Natural killer cell treated with Interleukin-12 subunit alpha and Interleukin-12 subunit beta and Interleukin-15 and Interleukin-18, amount 100 ng/mL, for 72 hours (primary cell): ENCODE data around the gene OXLD1. TPM values are rescaled to one million over a fixed set of nuclear protein-coding genes. Genes with fewer than 3 reads are reported as not detected.
"Not testable (repeated sequence)": the region's sequence is repeated elsewhere in the genome, so short reads cannot be mapped to it uniquely, and the experiment has no call there.

Source experiments
- ATAC-seq, 2 donors: fragments of 150-1000 bp; cut with Tn5 transposase in 1 of 2; sonication (Bioruptor Pico), chemical (Tn5 transposase) in 1 of 2; 2 replicates each; pipeline ENCODE4 v1.10.0; 2021
- DNase-seq: peaks from one replicate; pipeline ENCODE4 v3.0.0; 2022; ENCODE audit warnings: low spot score
- H3K27ac Mint-ChIP-seq, 2 donors: 1 replicate in 1 of 2; 2 replicates in 1 of 2; pipeline ENCODE4 v1.8.0; 2022; ENCODE audit warnings: mixed read lengths in 2 of 2, mild to moderate bottlenecking in 1 of 2, moderate library complexity in 1 of 2
- H3K27me3 Mint-ChIP-seq, 2 donors: 1 replicate in 1 of 2; 2 replicates in 1 of 2; pipeline ENCODE4 v1.8.0; 2022; ENCODE audit warnings: mixed read lengths in 2 of 2
- H3K36me3 Mint-ChIP-seq: one replicate; pipeline ENCODE4 v1.8.0; 2022; ENCODE audit warnings: mixed read lengths
- H3K4me1 Mint-ChIP-seq, 2 donors: 1 replicate in 1 of 2; 2 replicates in 1 of 2; pipeline ENCODE4 v1.8.0; 2022; ENCODE audit warnings: low read depth in 2 of 2, mixed read lengths in 2 of 2, mild to moderate bottlenecking in 1 of 2
- H3K4me3 Mint-ChIP-seq: one replicate; pipeline ENCODE4 v1.8.0; 2022; ENCODE audit warnings: mixed read lengths
- H3K9me3 Mint-ChIP-seq: 2 replicates; pipeline ENCODE4 v1.8.0; 2022; ENCODE audit warnings: mixed read lengths
- total RNA-seq, 2 donors: library from RNA; stranded (reverse); gene quantifications; one replicate each; pipeline ENCODE4 v1.2.3, GENCODE V29; 2022

The OXLD1 gene
- total RNA-seq, 2 donors from 2014 or later, result 35.2 to 45.6 TPM

GRCh38 chr17:81644976-81645952 is 21.1 kb downstream of the OXLD1 start:
- no peak for ATAC-seq
- Mint-ChIP-seq H3K36me3 (no peaks in the 10 kb centered on the region), H3K4me3 (no peak overlapping the region), H3K9me3 (no peaks in the 10 kb centered on the region), H3K4me1 (no peaks in the 10 kb centered on the region), H3K27me3 (peaks cover 0 to 10% of the 10 kb centered on the region in 2 donors), H3K27ac (no peak overlapping the region)
- no peak for DNase-seq

- DNase-seq (no peak), ATAC-seq (no peak)
- Mint-ChIP-seq H3K4me1 (no peaks in the 10 kb centered on the region), H3K27me3 (peaks cover 0 to 10% of the 10 kb centered on the region in 2 donors), H3K9me3 (no peaks in the 10 kb centered on the region), H3K36me3 (no peaks in the 10 kb centered on the region), H3K4me3 (no peak overlapping the region), H3K27ac (no peak overlapping the region)
These were observed 21.9 kb downstream of the OXLD1 start for GRCh38 chr17:81644496-81644895.

GRCh38 chr17:81641825-81642489 is 24.4 kb downstream of the OXLD1 start:
- H3K4me1 Mint-ChIP-seq, result no peaks in the 10 kb centered on the region

GRCh38 chr17:81640011-81640410 is 26.4 kb downstream of the OXLD1 start:
- Mint-ChIP-seq H3K27ac (no peak overlapping the region), H3K36me3 (peaks cover 5% of the 10 kb centered on the region), H3K4me1 (peaks cover 4 to 10% of the 10 kb centered on the region in 2 donors), H3K9me3 (no peaks in the 10 kb centered on the region), H3K4me3 (no peak overlapping the region), H3K27me3 (no peaks in the 10 kb centered on the region)
- DNase-seq (no peak), ATAC-seq (no peak)

More at GRCh38 chr17:81641825-81642489, 24.4 kb downstream of the OXLD1 start:
- H3K27ac Mint-ChIP-seq, result no peak overlapping the region
- no peaks in the 10 kb centered on the region for H3K9me3 Mint-ChIP-seq
- H3K4me3 Mint-ChIP-seq, result no peak overlapping the region
- DNase-seq, result no peak
- ATAC-seq, result peak in 1 of 2 donors; percentile 4
- H3K27me3 Mint-ChIP-seq, result no peaks in the 10 kb centered on the region
- no peaks in the 10 kb centered on the region for H3K36me3 Mint-ChIP-seq

- ATAC-seq (no peak), DNase-seq (no peak)
- Mint-ChIP-seq H3K9me3 (no peaks in the 10 kb centered on the region), H3K36me3 (peaks cover 5% of the 10 kb centered on the region), H3K27ac (no peak overlapping the region), H3K4me1 (peaks cover 4 to 10% of the 10 kb centered on the region in 2 donors), H3K4me3 (no peak overlapping the region), H3K27me3 (no peaks in the 10 kb centered on the region)
These were observed 27.7 kb downstream of the OXLD1 start for GRCh38 chr17:81638683-81639082.

GRCh38 chr17:81636505-81637288 is 29.7 kb downstream of the OXLD1 start, which contains the start of the genes NPLOC4 and TSPAN10:
Gene NPLOC4, minus strand, starts transcription at chr17:81637112. Its CDS starts 182 bp downstream, at chr17:81636930.
Gene TSPAN10, plus strand, starts transcription at chr17:81637196. Its CDS starts 5,217 bp downstream, at chr17:81642413.
- H3K36me3 Mint-ChIP-seq, result peaks cover 5% of the 10 kb centered on the region
- H3K27me3 Mint-ChIP-seq, result no peaks in the 10 kb centered on the region
- peak; percentile 90 for DNase-seq
- H3K4me3 Mint-ChIP-seq, result peak within 1 kb of the TSS; percentile 98
- H3K4me1 Mint-ChIP-seq, result peaks cover 9 to 15% of the 10 kb centered on the region in 2 donors
- H3K9me3 Mint-ChIP-seq, result no peaks in the 10 kb centered on the region
- ATAC-seq, result peak; percentile 94 to 96
- peak within 1 kb of the TSS; percentile 92 to 95 for H3K27ac Mint-ChIP-seq

- H3K4me1 Mint-ChIP-seq, result peaks cover 13 to 15% of the 10 kb centered on the region in 2 donors
- peaks cover 5% of the 10 kb centered on the region for H3K36me3 Mint-ChIP-seq
- DNase-seq (no peak), ATAC-seq (peak; percentile 1 to 10)
- H3K27ac Mint-ChIP-seq, result peak overlapping the region; percentile 92 to 95
- peak overlapping the region; percentile 98 for H3K4me3 Mint-ChIP-seq
- no peaks in the 10 kb centered on the region for H3K9me3 Mint-ChIP-seq
- H3K27me3 Mint-ChIP-seq, result no peaks in the 10 kb centered on the region
These were observed 30.4 kb downstream of the OXLD1 start for GRCh38 chr17:81635973-81636504.

GRCh38 chr17:81635431-81635830 is 31.0 kb downstream of the OXLD1 start:
- no peaks in the 10 kb centered on the region for H3K27me3 Mint-ChIP-seq
- DNase-seq (no peak), ATAC-seq (no peak)
- H3K27ac Mint-ChIP-seq, result peak overlapping the region; percentile 92 to 95
- H3K4me1 Mint-ChIP-seq, result peaks cover 13 to 15% of the 10 kb centered on the region in 2 donors
- no peaks in the 10 kb centered on the region for H3K9me3 Mint-ChIP-seq
- H3K4me3 Mint-ChIP-seq, result peak overlapping the region; percentile 98
- H3K36me3 Mint-ChIP-seq, result peaks cover 5% of the 10 kb centered on the region

- no peak for DNase-seq
- H3K36me3 Mint-ChIP-seq, result peaks cover 18% of the 10 kb centered on the region
- ATAC-seq, result no peak
- no peak overlapping the region for H3K4me3 Mint-ChIP-seq
- H3K4me1 Mint-ChIP-seq, result peaks cover 15 to 16% of the 10 kb centered on the region in 2 donors
- no peaks in the 10 kb centered on the region for H3K9me3 Mint-ChIP-seq
- no peaks in the 10 kb centered on the region for H3K27me3 Mint-ChIP-seq
- no peak overlapping the region for H3K27ac Mint-ChIP-seq
These were observed 34.9 kb downstream of the OXLD1 start for GRCh38 chr17:81631482-81631881.

- no peak overlapping the region for H3K4me3 Mint-ChIP-seq
- no peak for DNase-seq
- no peaks in the 10 kb centered on the region for H3K9me3 Mint-ChIP-seq
- peaks cover 6 to 14% of the 10 kb centered on the region in 2 donors for H3K4me1 Mint-ChIP-seq
- no peak overlapping the region for H3K27ac Mint-ChIP-seq
- H3K27me3 Mint-ChIP-seq, result no peaks in the 10 kb centered on the region
- no peak for ATAC-seq
- H3K36me3 Mint-ChIP-seq, result peaks cover 21% of the 10 kb centered on the region
These were observed 36.1 kb downstream of the OXLD1 start for GRCh38 chr17:81630274-81630673.

- H3K36me3 Mint-ChIP-seq, result peaks cover 33% of the 10 kb centered on the region
- no peaks in the 10 kb centered on the region for H3K27me3 Mint-ChIP-seq
- ATAC-seq (no peak), DNase-seq (no peak)
- peaks cover 18 to 22% of the 10 kb centered on the region in 2 donors for H3K4me1 Mint-ChIP-seq
- H3K27ac Mint-ChIP-seq, result no peak overlapping the region
- no peak overlapping the region for H3K4me3 Mint-ChIP-seq
- H3K9me3 Mint-ChIP-seq, result no peaks in the 10 kb centered on the region
These were observed 44.8 kb downstream of the OXLD1 start for GRCh38 chr17:81621494-81622130.

GRCh38 chr17:81618307-81618706 is 48.1 kb downstream of the OXLD1 start:
- Mint-ChIP-seq H3K36me3 (peaks cover 15% of the 10 kb centered on the region), H3K4me1 (peaks cover 21 to 27% of the 10 kb centered on the region in 2 donors)
- H3K27me3 Mint-ChIP-seq, H3K27ac Mint-ChIP-seq, DNase-seq, H3K9me3 Mint-ChIP-seq, H3K4me3 Mint-ChIP-seq, ATAC-seq: not testable (repeated sequence)
